GM18861 (cell line): ENCODE data around the gene SP3.

Experiments
- ATAC-seq: cut with Tn5 transposase; IDR thresholded peaks from one replicate; pipeline ENCODE4 v1.9.1; 2021; ENCODE audit not compliant: unreplicated experiment

SP3 gene

DNA sequence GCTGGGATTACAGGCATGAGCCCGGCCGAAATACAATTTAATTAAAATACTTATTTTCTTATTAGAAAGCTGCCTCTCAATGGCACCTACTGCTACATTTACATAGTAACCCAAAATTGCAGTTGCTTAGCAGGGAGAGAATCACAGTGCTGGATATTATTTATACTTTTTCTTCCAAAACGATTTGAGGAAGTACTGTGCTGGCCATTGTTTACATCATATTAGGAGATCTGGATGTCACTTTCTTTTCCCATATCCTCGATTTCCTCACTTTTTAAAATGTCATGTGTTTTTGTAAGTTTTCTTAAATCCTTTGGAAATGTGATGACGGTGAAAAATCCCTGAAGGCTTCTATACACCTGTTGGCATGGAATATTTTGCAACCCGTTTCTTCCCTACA is 3.4 kb upstream of the SP3 start:
- no peak for ATAC-seq

- no peak for ATAC-seq
Measured at GRCh38 chr2:173966274-173967098, 1.3 kb upstream of the SP3 start.

DNA sequence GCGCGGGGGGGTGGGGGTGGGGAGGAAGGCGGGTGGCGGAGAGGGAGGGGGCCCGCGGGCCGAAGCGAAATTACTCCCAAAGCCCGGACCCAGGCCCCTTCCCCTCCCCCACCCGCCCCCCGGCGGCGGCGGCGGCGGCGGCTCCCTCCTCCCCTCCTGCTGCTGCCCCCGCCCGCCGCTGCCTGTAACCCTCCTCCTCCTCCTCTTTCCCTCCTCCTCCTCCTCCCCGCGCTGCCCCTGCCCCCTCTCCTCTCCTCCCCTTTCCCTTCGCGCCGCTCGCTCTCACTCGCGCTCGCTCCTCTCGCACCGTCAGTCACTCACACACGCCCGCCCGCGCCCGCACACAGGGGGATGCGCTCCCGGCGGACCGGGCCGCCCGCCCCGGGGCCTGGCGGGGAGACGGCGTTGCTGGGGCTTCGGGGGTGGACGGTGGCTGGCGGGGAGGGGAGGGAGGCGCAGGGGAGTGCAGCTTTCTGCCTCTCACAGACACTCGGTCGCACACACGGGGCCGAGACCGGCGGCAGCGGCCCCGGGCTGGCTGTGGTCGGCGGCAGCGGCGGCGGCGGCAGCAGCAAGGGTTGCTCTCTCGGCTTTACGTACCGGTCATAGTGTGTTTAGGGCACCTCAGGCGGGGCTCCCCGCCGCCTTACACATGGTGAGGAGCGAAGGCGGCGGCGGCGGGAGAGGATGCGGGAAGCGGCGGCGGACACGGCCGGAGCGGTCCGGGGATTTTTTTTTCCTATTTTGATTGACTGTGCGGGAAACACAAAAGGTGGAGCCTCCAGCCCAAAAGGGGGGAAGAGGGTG is 405 bp downstream of the SP3 start:
- ATAC-seq = no peak

DNA sequence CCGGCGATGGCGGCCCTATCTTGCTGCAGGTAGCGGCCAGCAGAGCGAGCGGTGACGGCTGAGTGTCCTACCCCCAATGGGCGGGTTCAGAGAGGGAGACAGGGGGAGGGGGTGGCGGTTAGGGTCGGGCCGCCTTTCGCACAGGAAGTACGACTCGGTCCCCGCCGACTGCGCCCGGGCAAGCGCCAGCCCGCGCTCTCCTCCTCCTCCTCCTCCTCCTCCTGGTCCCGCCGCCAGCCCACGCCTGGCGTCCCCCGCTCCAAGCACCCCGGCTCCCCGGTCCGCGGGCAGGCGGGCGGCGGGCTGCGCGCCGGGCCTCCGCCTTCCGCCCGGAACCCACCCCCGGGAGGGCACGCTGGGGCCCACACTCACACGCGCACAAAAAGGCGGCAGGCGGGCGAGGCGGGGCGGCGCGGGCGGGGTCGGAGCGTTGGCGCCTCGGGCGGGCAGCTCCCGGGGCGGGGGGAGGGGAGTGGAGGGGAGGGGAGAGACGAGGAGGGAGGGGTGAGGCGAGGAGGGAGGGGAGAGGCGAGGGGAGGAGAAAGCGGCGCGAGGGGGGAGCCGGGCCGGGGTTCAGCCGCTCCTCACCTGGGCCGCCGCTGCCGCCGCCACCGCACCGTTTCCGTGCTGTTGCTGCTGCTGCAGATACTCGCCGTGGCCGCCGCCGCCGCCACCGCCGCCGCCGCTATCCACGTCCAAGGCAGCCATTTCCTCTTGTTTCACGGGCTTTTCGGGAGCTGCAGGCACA is 1.2 kb downstream of the SP3 start:
- peak; percentile 33 for ATAC-seq

DNA sequence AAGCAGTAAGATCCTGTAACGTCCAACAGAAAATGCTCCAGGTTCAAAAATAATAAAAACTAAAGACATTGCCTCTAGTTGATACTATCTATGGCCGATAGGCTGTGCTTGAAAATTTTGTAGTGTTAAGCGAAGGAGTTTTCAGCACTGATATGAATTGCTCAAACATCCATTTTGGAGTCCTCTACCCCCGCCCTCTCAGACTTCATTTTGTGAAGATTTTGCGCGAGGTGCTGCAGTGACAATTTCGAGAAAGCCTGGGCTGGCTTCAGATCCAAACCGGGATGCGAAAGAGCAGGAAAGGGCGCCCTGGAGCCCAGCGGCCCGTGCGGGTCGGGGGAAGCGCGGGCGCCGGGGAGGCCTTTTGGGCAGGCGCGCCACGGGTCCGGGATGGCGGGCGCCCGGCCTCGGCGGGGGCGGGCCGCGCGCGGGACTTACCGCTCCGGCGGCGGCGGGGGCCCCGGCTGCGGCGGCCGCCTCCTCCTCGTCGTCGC is 1.8 kb downstream of the SP3 start:
- ATAC-seq = peak; percentile 27

GRCh38 chr2:173962583-173963110 is 2.5 kb downstream of the SP3 start:
- ATAC-seq = no peak

DNA sequence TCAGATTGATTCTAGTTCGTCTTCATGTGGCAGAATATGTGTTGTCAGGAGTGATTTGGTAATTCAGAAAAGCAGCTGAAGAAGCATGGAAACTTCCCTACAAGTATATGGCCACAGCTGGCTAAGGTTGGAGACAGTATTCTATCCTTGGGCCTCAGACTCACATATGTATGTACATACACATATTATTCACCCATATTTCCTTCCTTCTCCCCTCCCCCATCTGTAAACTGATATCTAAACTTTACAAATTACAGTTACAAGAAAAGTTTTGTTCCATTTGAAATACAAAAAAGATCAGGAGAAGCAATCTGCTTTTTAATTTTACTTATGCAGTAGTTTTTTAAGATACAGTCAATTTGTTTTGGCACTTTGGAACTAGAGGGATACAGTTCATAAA is 3.1 kb downstream of the SP3 start:
- ATAC-seq = no peak

DNA sequence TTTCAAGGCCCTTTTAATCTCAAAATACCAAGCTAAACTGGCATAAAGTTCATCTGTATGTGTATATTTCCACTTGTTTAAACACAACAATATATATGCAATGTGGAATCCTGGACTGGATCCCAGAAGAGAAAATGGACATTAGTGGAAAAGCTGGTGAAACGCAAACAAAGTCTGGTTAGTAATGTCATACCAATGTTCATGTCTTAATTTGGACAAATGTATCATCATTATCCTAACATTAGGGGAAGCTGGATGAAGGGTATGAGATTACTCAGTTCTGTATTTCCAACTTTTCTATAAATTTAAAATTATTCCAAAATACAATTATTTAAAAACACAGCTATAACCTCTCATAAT is 3.8 kb downstream of the SP3 start:
- ATAC-seq = no peak

DNA sequence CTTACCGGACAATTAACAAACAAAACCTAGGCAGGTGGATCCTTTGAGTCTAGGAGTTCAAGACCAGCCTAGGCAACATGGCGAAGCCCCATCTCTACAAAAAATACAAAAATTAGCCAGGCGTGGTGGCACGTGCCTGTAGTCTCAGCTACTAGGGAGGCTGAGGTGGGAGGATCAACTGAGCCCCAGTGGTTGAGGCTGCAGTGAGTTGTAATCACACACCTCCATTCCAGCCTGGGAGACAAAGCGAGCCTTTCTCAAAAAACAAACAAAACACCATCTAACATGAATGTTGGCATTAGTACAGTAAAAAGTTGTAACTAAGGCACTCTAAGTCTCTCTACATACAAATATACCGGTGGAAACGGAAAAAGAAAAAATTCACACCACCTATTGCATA is 5.3 kb downstream of the SP3 start:
- no peak for ATAC-seq

DNA sequence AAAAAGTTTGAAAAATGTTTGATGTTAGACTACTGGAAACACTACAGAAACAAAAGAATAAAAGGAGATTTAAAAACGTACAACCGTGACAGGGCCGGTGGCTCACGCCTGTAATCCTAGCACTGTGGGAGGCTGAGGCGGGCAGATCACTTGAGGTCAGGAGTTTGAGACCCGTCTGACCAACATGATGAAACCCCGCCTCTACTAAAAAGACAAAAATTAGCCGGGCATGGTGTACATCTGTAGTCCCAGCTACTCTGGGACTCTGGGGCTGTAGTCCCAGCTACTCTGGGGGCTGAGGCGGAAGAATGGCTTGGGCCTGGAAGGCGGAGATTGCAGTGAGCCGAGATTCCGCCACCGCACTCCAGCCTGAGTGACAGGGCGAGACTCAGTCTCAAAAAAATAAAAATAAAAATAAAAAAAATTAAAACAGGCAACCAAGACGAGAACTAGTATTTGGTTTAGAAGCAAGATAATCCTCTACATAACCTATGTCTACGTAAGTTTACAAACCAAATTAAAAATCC is 5.8 kb downstream of the SP3 start:
- ATAC-seq = no peak

DNA sequence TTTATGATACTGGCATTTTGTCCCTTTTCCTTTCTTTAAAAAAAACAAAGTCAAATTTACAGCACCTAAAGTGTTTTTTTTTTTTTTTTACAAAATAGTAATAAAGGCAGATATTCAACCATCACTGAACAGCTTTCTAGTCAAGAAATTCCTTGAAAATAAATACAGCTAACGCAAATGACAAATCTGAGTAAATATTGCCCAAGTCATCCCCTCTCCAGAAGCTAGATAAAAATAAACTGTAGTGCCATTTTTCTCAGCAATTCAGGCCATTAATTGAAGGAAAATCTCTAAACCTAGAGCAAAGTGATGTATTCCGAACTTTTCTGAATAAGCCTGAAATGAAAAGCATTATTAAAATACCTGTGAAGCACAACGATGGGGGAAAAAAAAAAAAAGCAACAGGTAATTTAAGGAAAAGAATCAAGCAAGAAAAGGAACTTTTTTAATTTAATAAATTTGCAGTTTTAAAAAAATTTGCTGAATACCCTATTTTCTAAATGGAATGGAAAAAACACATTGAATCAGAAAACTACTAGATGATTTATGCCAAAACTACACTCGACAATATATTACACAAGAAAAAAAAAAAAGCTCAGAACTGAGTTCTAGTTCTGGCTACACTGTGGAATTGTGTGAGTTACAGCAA is 6.9 kb downstream of the SP3 start:
- no peak for ATAC-seq

DNA sequence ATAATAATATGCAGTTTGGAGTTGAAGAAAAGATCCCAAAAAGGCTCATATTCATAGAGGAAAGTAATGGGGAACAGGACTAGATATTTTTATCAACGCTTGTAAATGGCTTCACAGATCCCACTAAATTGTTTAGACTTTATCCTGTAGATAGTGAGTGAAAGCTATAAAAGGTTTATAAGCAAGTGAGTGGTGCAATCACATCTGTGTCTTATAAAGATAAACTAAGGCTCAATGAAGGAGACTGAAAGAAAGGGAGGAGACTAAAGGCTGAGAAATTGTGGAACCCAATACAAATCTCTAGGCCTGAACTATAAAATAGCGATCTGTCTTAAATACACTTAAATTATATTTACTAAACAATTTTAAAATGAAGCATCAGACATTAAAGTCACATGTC is 7.7 kb downstream of the SP3 start:
- no peak for ATAC-seq

- ATAC-seq = no peak
Measured at GRCh38 chr2:173956454-173956853, 8.7 kb downstream of the SP3 start.

GRCh38 chr2:173955867-173956266 is 9.3 kb downstream of the SP3 start:
- no peak for ATAC-seq

- ATAC-seq = no peak
Measured at GRCh38 chr2:173955004-173955403, 10.2 kb downstream of the SP3 start.

GRCh38 chr2:173953047-173953424 is 12.1 kb downstream of the SP3 start:
- ATAC-seq = no peak

GRCh38 chr2:173952267-173953046 is 12.7 kb downstream of the SP3 start:
- no peak for ATAC-seq

DNA sequence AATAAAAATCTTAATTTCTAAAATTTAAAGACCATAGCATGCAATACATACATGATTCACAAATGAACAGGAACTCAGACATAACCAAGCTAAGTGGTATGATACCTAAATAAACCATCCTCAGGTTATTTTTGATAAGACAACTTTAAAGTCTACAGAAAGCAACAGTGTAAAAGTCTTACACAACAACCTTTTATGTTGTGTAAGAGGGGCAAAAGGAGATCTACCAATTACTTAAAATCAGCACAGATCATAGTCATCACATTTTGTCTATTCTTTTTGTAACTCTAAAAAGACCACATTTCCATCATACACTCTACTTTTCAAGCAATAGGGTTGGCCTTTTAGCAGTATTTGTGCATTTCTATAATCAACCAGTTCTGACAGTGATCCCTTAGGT is 16.3 kb downstream of the SP3 start:
- ATAC-seq = no peak

- ATAC-seq = no peak
Measured at GRCh38 chr2:173948198-173948597, 17.0 kb downstream of the SP3 start.

GRCh38 chr2:173947131-173947530 is 18.0 kb downstream of the SP3 start:
- ATAC-seq = no peak
